ENCODE results near the gene DENND5A. TPM values are rescaled to one million over a fixed set of nuclear protein-coding genes. Genes with fewer than 3 reads are reported as not detected.

Gene DENND5A
- total and polyA plus RNA-seq, 2 donors (not counting 1 experiment from before 2014, with no cell fraction given) = 125 to 235 TPM

- Histone ChIP-seq H3K36me3 (ENCODE audit: control insufficient read depth, insufficient read depth, low read length) (no peaks in the 10 kb centered on the region), H3K4me3 (replicated peaks in 1 of 4; ENCODE audit: control extremely low read depth in 1 of 4, insufficient read depth in 1 of 4, low read depth in 3 of 4, low read length in 4 of 4) (no peak overlapping the region), H3K4me2 (ENCODE audit: extremely low read depth, insufficient read depth, low read length) (no peak overlapping the region), H3K27me3 (ENCODE audit: control insufficient read depth, insufficient read depth, low read length) (no peaks in the 10 kb centered on the region), H3K9me3 (ENCODE audit: control insufficient read depth, insufficient read depth, low read depth, low read length) (no peaks in the 10 kb centered on the region), H3K79me2 (ENCODE audit: control insufficient read depth, insufficient read depth, low read length) (no peaks in the 10 kb centered on the region), H3K4me1 (ENCODE audit: control insufficient read depth, extremely low read depth, insufficient read depth, low read length) (no peaks in the 10 kb centered on the region), H3K9ac (ENCODE audit: insufficient read depth, low read length) (no peak overlapping the region), H4K20me1 (ENCODE audit: control insufficient read depth, extremely low read depth, insufficient read depth, low read length) (no peaks in the 10 kb centered on the region), H3K27ac (ENCODE audit: insufficient read depth, low read length) (no peak overlapping the region), H2AFZ (ENCODE audit: low read length) (no peak overlapping the region)
- DNase-seq (ENCODE audit: low read depth in 2 of 2) = peak; percentile 43 to 51
- TF ChIP-seq EZH2 (IDR thresholded peaks at IDR 0.05; ENCODE audit: low read length, missing control alignments) = no peak
- no peak for TF ChIP-seq CTCF (conservative IDR thresholded peaks at IDR 0.05 in 1 of 2, IDR thresholded peaks at IDR 0.05 in 1 of 2; ENCODE audit: low read depth in 1 of 2, low read length in 2 of 2)
Measured at GRCh38 chr11:9273376-9274336, 8.5 kb upstream of the DENND5A start.

GRCh38 chr11:9269492-9270013 is 4.4 kb upstream of the DENND5A start:
- Histone ChIP-seq H3K27me3 (ENCODE audit: control insufficient read depth, insufficient read depth, low read length) (no peaks in the 10 kb centered on the region), H3K9me3 (ENCODE audit: control insufficient read depth, insufficient read depth, low read depth, low read length) (no peaks in the 10 kb centered on the region)
- no peak for DNase-seq (ENCODE audit: low read depth in 2 of 2)

More at GRCh38 chr11:9269492-9270013, 4.4 kb upstream of the DENND5A start:
- no peaks in the 10 kb centered on the region for H4K20me1 ChIP-seq (ENCODE audit: control insufficient read depth, extremely low read depth, insufficient read depth, low read length)
- H3K36me3 ChIP-seq (ENCODE audit: control insufficient read depth, insufficient read depth, low read length) = no peaks in the 10 kb centered on the region
- no peak overlapping the region for H3K4me2 ChIP-seq (ENCODE audit: extremely low read depth, insufficient read depth, low read length)
- peaks cover 3% of the 10 kb centered on the region for H3K79me2 ChIP-seq (ENCODE audit: control insufficient read depth, insufficient read depth, low read length)
- H2AFZ ChIP-seq (ENCODE audit: low read length) = no peak overlapping the region
- no peak overlapping the region for H3K27ac ChIP-seq (ENCODE audit: insufficient read depth, low read length)
- H3K9ac ChIP-seq (ENCODE audit: insufficient read depth, low read length) = no peak overlapping the region
- no peak for TF ChIP-seq EZH2 (IDR thresholded peaks at IDR 0.05; ENCODE audit: low read length, missing control alignments)
- no peak for TF ChIP-seq CTCF (conservative IDR thresholded peaks at IDR 0.05 in 1 of 2, IDR thresholded peaks at IDR 0.05 in 1 of 2; ENCODE audit: low read depth in 1 of 2, low read length in 2 of 2)
- peaks cover 5% of the 10 kb centered on the region for H3K4me1 ChIP-seq (ENCODE audit: control insufficient read depth, extremely low read depth, insufficient read depth, low read length)
- no peak overlapping the region for H3K4me3 ChIP-seq (replicated peaks in 1 of 4; ENCODE audit: control extremely low read depth in 1 of 4, insufficient read depth in 1 of 4, low read depth in 3 of 4, low read length in 4 of 4)
